RWPE2 (cell line): ENCODE results near the gene LAMA4.

Source experiments
- ATAC-seq: fragments of 200-7000 bp; cut with Tn5 transposase; 3 replicates; pipeline ENCODE4 v1.9.1; 2021; ENCODE audit warnings: low read depth
- DNase-seq: peaks from one replicate; pipeline ENCODE4 v3.0.0-alpha.2; 2020; ENCODE audit warnings: low spot score
- H3K27ac ChIP-seq: fragments of 450-650 bp; 2 replicates; pipeline ENCODE4 v1.5.1; 2017; ENCODE audit warnings: mild to moderate bottlenecking; ENCODE audit not compliant: poor library complexity, severe bottlenecking
- H3K27me3 ChIP-seq: fragments of 250-450 bp; sonication (Bioruptor Pico); 2 replicates; pipeline ENCODE4 v1.5.1; 2021; ENCODE audit warnings: mild to moderate bottlenecking, moderate library complexity; ENCODE audit not compliant: insufficient read depth, poor library complexity, severe bottlenecking
- H3K36me3 ChIP-seq: fragments of 250-450 bp; sonication (Bioruptor Pico); 2 replicates; pipeline ENCODE4 v1.5.1; 2020; ENCODE audit warnings: low read depth, mild to moderate bottlenecking, moderate library complexity
- H3K4me1 ChIP-seq: fragments of 250-450 bp; sonication (Bioruptor Pico); 2 replicates; pipeline ENCODE4 v1.5.1; 2021; ENCODE audit warnings: mild to moderate bottlenecking, moderate library complexity; ENCODE audit not compliant: insufficient read depth, poor library complexity, severe bottlenecking
- H3K4me3 ChIP-seq: fragments of 250-450 bp; sonication (Bioruptor Pico); 2 replicates; pipeline ENCODE4 v1.5.1; 2021; ENCODE audit warnings: mild to moderate bottlenecking, moderate library complexity; ENCODE audit not compliant: severe bottlenecking
- H3K9me3 ChIP-seq: fragments of 250-450 bp; sonication (Bioruptor Pico); 2 replicates; pipeline ENCODE4 v1.5.1; 2021; ENCODE audit warnings: mild to moderate bottlenecking, moderate library complexity; ENCODE audit not compliant: severe bottlenecking
- TF ChIP-seq, protein P1 (sequence below): fragments of 450-650 bp; IDR thresholded peaks from one replicate; pipeline ENCODE4 v1.5.1; 2017; ENCODE audit warnings: mild to moderate bottlenecking, moderate library complexity; ENCODE audit not compliant: poor library complexity, severe bottlenecking

Gene LAMA4

DNA sequence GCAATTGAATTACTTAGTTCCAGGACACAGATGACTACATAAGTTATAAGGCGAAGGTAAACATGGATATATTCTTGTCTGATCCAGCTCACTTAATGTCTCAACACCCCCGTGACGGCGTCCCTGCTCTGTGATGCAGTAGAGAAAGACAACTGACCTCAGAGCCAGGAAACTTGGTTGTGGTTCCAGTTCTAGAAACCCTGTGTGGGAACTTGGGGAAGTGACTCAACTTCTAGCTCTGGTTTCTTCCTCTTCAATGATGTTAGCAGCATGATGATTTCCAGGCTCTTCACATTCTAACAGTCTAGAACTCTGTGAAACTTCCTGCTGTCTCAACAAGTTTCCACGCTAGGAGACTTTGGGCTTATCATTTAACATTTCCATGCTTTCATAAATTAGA is 18.4 kb downstream of the LAMA4 start:
- no peaks in the 10 kb centered on the region for H3K36me3 ChIP-seq
- no peak for DNase-seq
- no peaks in the 10 kb centered on the region for H3K9me3 ChIP-seq
- no peak overlapping the region for H3K4me3 ChIP-seq
- no peaks in the 10 kb centered on the region for H3K27me3 ChIP-seq
- no peak for ATAC-seq
- peaks cover 30% of the 10 kb centered on the region for H3K4me1 ChIP-seq
- H3K27ac ChIP-seq = no peak overlapping the region
- TF ChIP-seq, protein P1, sequence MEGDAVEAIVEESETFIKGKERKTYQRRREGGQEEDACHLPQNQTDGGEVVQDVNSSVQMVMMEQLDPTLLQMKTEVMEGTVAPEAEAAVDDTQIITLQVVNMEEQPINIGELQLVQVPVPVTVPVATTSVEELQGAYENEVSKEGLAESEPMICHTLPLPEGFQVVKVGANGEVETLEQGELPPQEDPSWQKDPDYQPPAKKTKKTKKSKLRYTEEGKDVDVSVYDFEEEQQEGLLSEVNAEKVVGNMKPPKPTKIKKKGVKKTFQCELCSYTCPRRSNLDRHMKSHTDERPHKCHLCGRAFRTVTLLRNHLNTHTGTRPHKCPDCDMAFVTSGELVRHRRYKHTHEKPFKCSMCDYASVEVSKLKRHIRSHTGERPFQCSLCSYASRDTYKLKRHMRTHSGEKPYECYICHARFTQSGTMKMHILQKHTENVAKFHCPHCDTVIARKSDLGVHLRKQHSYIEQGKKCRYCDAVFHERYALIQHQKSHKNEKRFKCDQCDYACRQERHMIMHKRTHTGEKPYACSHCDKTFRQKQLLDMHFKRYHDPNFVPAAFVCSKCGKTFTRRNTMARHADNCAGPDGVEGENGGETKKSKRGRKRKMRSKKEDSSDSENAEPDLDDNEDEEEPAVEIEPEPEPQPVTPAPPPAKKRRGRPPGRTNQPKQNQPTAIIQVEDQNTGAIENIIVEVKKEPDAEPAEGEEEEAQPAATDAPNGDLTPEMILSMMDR = no peak

GRCh38 chr6:112234601-112235000 is 19.8 kb downstream of the LAMA4 start:
- Histone ChIP-seq H3K4me3 (no peak overlapping the region), H3K36me3 (no peaks in the 10 kb centered on the region), H3K9me3 (no peaks in the 10 kb centered on the region), H3K27ac (no peak overlapping the region), H3K4me1 (peaks cover 30% of the 10 kb centered on the region), H3K27me3 (no peaks in the 10 kb centered on the region)
- no peak for ATAC-seq
- no peak for DNase-seq
- TF ChIP-seq, protein P1 = no peak

DNA sequence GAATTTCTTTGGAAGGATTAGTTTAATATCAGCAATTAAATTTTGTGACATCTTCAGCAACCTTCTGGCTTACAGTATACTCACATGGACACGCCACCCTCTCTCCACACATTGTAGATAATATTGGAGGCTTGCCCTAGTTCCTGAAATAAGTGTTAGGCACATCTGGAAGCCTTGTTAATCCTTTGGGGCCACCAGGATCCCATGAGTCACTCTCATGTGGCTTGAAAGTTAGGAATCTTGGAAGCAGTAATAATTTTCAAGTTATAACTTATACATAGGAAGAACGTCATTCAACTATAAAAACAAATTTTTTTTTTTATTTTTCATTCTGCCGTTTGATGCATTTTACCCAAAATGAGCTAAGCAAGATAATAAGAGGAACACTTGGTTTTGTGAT is 20.5 kb downstream of the LAMA4 start:
- no peak overlapping the region for H3K4me3 ChIP-seq
- peaks cover 30% of the 10 kb centered on the region for H3K4me1 ChIP-seq
- DNase-seq = no peak
- no peaks in the 10 kb centered on the region for H3K27me3 ChIP-seq
- no peak for ATAC-seq
- no peaks in the 10 kb centered on the region for H3K36me3 ChIP-seq
- TF ChIP-seq, protein P1 = no peak
- no peak overlapping the region for H3K27ac ChIP-seq
- no peaks in the 10 kb centered on the region for H3K9me3 ChIP-seq

DNA sequence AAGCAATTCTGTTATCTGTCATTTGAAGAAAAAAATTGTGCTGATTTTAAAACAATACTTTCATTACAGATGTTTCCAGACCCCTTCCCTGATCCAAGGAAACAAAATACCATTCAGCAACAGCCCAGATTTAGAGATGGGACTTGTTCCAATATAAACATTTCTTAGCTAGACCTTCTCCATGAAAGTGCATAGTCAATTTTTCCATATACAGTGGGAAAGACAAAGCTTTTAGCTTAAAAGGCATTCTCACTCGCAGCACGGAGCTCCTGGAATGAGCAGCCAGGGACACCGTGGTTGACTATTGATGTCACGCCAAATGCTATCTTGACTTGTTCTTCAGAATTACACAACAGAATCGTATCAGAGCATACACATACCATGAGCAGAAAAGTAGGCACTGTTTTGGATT is 21.5 kb downstream of the LAMA4 start:
- H3K27ac ChIP-seq = peak overlapping the region; percentile 50
- no peak overlapping the region for H3K4me3 ChIP-seq
- TF ChIP-seq, protein P1 = no peak
- H3K9me3 ChIP-seq = no peaks in the 10 kb centered on the region
- H3K27me3 ChIP-seq = no peaks in the 10 kb centered on the region
- H3K4me1 ChIP-seq = peaks cover 30% of the 10 kb centered on the region
- no peak for DNase-seq
- no peak for ATAC-seq
- H3K36me3 ChIP-seq = no peaks in the 10 kb centered on the region

- TF ChIP-seq, protein P1 = no peak
- DNase-seq (no peak), ATAC-seq (peak; percentile 92)
- Histone ChIP-seq H3K36me3 (no peaks in the 10 kb centered on the region), H3K9me3 (no peaks in the 10 kb centered on the region), H3K27ac (peak overlapping the region; percentile 50), H3K4me1 (peaks cover 35% of the 10 kb centered on the region), H3K4me3 (no peak overlapping the region), H3K27me3 (no peaks in the 10 kb centered on the region)
These were observed 22.7 kb downstream of the LAMA4 start for GRCh38 chr6:112231594-112232060.
